ENCODE measurements around the gene RASAL3. TPM values are rescaled to one million over a fixed set of nuclear protein-coding genes. Genes with fewer than 3 reads are reported as not detected.

The RASAL3 gene
- total RNA-seq = not detected in 2 replicates
- long read RNA-seq = 0 reads

DNA sequence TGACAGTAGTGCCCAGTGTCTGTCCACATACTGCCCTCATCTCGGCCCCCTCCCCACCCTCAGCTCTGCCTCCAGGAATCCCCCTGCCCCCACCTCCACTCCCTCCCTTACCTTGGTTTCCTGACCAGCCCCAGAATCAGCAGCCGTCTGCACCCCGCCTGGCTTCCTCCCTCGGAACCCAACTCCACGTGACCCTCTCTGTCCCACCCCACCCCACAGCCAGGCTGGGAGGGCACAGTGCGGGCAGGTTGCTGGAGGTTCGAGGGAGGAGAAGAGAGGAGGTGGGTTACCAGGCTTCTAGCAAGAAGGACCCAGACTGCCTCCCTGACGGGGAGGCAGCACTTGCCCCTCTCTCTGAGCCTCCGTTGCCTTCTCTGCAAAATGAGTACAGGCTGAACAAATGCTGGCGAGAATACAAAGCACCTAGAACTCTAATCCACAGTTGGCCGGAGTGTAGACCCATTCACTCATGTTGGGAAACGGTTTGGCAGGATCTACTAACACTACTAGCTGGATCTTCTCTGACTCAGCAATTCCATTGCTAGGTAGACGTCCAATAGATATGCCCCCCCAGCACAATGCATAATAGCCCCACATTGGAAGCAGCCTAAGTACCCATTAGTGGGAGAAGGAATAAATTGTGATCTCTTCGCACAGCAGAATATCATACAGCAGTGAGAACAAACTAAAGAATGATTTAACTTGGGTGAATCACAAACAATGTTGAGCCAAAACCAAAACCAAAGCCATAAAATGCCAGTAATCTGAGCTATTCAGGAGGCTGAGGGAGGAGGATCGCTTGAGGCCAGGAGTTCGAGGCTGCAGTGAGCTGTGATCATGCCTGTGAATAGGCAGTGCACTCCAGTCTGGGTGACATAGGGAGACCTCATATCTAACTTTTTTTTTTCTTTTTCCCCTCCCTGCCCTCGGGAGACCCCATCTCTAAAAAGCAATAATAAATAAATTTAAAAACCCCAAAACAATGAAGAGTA is at the start of gene RASAL3:
Gene RASAL3, minus strand, starts transcription at position 151 of the 992 bp plus-strand sequence. CDS start 186 bp downstream, outside the sequence.
- no peaks in the 10 kb centered on the region for H3K9me3 Mint-ChIP-seq (ENCODE audit: low read depth)

DNA sequence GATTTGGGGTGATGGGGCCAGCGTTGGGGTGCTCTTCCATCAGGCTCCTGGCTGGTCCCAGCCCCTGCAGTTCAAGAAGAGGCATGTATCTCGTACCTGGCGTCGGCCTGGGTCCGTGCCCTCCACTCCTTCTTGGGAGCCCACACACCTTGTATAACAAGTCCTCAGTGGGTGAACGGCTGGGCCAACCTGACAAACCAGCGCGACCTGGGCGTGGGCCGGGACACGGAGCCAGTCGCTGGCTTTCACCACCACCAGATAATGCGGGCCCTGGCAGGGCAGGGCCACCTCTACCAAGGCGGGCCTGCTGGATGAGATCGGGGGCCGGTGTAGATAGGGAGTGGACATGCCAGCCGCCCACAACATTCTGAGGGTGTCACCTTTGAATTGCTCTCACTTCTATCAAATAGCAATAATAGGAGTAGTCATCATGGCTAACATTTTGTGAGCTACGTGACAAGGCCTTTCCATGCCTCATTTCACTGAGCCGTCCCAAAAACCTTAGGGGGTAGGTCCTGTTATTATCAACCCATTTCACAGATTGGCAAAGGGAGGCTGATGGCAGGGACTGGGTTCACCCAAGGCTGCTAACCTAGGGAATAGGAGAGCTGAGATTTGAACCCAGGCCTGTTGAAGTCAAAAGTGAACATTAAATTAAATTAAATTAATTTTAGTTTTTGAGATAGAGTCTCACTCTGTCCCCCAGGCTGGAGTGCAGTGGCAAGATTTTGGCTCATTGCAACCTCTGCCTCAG is 47.5 kb upstream of the RASAL3 start:
- peaks cover 28% of the 10 kb centered on the region for H3K9me3 Mint-ChIP-seq (ENCODE audit: low read depth)

More for the DNA sequence above, at the start of gene RASAL3:
- Mint-ChIP-seq H3K4me1 (ENCODE audit: low read depth) (no peaks in the 10 kb centered on the region), H3K27ac (no peak within 1 kb of the TSS), H3K36me3 (ENCODE audit: insufficient read depth) (no peaks in the 10 kb centered on the region), H3K4me3 (ENCODE audit: low read depth) (no peak within 1 kb of the TSS), H3K27me3 (peaks cover 68% of the 10 kb centered on the region)
- no peak for DNase-seq (ENCODE audit: low spot score, unreplicated experiment)
- TF ChIP-seq, protein P1, sequence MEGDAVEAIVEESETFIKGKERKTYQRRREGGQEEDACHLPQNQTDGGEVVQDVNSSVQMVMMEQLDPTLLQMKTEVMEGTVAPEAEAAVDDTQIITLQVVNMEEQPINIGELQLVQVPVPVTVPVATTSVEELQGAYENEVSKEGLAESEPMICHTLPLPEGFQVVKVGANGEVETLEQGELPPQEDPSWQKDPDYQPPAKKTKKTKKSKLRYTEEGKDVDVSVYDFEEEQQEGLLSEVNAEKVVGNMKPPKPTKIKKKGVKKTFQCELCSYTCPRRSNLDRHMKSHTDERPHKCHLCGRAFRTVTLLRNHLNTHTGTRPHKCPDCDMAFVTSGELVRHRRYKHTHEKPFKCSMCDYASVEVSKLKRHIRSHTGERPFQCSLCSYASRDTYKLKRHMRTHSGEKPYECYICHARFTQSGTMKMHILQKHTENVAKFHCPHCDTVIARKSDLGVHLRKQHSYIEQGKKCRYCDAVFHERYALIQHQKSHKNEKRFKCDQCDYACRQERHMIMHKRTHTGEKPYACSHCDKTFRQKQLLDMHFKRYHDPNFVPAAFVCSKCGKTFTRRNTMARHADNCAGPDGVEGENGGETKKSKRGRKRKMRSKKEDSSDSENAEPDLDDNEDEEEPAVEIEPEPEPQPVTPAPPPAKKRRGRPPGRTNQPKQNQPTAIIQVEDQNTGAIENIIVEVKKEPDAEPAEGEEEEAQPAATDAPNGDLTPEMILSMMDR (IDR thresholded peaks at IDR 0.05; ENCODE audit: unreplicated experiment) = no peak

DNA sequence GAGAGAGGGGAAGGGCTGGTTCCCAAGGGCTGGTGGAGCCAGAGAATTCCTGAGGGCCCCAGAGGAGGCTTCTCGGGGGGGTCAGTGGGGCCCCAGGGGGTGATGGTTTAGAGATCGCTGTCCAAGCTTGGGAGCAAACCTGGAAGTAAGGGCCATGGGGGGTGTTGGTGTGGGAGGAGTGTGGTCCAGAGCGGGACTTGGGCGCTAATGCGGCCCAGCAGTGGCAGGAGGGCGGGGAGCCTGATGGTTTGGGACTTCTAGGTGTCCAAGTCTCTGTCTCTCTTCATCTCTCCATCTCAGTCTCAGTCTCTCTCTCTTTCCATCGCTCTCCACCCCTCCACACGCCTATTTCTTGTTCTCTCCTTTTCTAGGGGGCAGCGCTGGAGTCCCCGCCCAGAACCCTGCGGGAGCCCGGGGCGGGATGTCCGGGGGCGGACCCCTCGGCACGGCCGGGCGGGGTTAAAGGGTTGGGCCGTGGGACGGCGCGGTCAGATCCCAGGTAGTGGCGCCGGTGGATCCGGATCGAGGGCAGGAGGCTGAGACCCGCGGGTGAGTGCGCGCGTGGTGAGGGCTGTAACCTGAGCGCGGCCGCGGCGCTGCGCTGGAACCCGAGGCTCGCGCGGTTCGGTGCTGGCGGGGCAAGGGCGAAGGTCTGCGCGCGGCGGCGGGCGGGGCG is 43.8 kb upstream of the RASAL3 start, which contains the start of gene CYP4F22:
Gene CYP4F22, plus strand, starts transcription at position 491 of the 676 bp plus-strand sequence. CDS start 16,812 bp downstream, outside the sequence.
- Mint-ChIP-seq H3K4me1 (ENCODE audit: low read depth) (no peaks in the 10 kb centered on the region), H3K9me3 (ENCODE audit: low read depth) (peaks cover 37% of the 10 kb centered on the region), H3K36me3 (ENCODE audit: insufficient read depth) (peaks cover 5% of the 10 kb centered on the region), H3K4me3 (ENCODE audit: low read depth) (no peak within 1 kb of the TSS), H3K27me3 (no peaks in the 10 kb centered on the region), H3K27ac (no peak within 1 kb of the TSS)
- no peak for DNase-seq (ENCODE audit: low spot score, unreplicated experiment)
- TF ChIP-seq, protein P1 (IDR thresholded peaks at IDR 0.05; ENCODE audit: unreplicated experiment) = no peak

More for the DNA sequence above, 47.5 kb upstream of the RASAL3 start:
- DNase-seq (ENCODE audit: low spot score, unreplicated experiment) = no peak
- peaks cover 4% of the 10 kb centered on the region for H3K36me3 Mint-ChIP-seq (ENCODE audit: insufficient read depth)
- no peak overlapping the region for H3K27ac Mint-ChIP-seq
- no peaks in the 10 kb centered on the region for H3K27me3 Mint-ChIP-seq
- no peaks in the 10 kb centered on the region for H3K4me1 Mint-ChIP-seq (ENCODE audit: low read depth)
- no peak overlapping the region for H3K4me3 Mint-ChIP-seq (ENCODE audit: low read depth)
- TF ChIP-seq, protein P1 (IDR thresholded peaks at IDR 0.05; ENCODE audit: unreplicated experiment) = no peak

DNA sequence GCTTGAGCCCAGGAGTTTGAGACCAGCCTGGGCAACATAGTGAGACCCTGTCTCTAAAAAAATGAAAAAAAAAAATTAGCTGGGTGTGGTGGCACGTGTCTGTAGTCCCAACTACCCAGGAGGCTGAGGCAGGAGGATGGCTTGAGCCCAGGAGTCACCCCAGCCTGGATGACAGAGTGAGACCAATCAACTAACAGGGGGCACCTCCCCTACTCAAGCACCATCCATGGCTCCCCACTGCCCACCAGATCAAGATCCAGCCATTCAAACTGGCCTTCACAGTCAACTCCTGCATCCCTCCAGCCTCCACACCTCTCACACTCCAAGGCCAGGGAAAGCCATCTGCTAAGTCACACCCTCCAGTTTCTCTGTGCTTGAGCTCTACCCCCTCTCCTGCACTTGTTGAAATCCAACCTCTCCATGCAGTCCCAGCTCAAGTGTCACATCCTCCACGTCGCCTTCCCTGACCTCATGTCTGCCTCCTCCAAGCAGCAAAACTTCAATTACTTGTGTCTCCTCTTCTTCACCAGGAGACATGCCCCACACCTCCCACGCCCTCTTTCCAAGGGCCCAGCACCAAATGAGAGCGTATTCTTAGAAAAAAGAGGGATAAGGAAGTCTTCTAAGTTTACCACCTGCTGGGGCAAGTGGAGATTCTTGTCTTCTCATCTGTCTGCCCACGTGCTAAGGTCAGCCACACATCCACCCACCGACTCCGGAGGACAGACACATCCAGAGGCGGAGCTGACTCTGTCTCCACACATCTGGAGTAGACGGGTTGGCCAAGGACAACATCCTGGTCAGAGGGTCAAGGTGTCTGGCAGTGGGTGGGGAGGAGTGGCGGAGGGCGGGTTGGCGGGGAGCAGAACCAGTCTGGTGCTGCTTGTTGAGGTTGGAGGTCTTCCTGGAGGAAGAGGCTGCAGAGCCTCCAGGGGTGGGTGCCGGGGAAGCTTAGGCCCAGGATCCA is 43.0 kb upstream of the RASAL3 start:
- no peak for DNase-seq (ENCODE audit: low spot score, unreplicated experiment)
- Mint-ChIP-seq H3K27ac (no peak overlapping the region), H3K4me3 (ENCODE audit: low read depth) (no peak overlapping the region), H3K36me3 (ENCODE audit: insufficient read depth) (peaks cover 4% of the 10 kb centered on the region), H3K9me3 (ENCODE audit: low read depth) (peaks cover 33% of the 10 kb centered on the region), H3K27me3 (no peaks in the 10 kb centered on the region), H3K4me1 (ENCODE audit: low read depth) (no peaks in the 10 kb centered on the region)
- TF ChIP-seq, protein P1 (IDR thresholded peaks at IDR 0.05; ENCODE audit: unreplicated experiment) = no peak

All from progenitor cell of endocrine pancreas (in vitro differentiated cells).